Activated CD4-positive, alpha-beta T cell treated with anti-CD3 and anti-CD28 coated beads, Interleukin-2, Interleukin-6, amounts not matched to agents 100 ng/mL and 50 ng/mL, durations not matched to agents 16 hours and 8 hours (primary cell): Measurements from ENCODE around the gene UQCRH.

Experiments used
- DNase-seq: peaks from one replicate; pipeline ENCODE4 v3.0.0-alpha.2; 2020

UQCRH gene

GRCh38 chr1:46303038-46303871, at the start of gene UQCRH, which contains the start of gene LRRC41:
Gene UQCRH, plus strand, starts transcription at chr1:46303698. Its CDS starts 69 bp downstream, at chr1:46303767.
Gene LRRC41, minus strand, starts transcription at chr1:46303616. Its CDS starts 294 bp downstream, at chr1:46303322.
- DNase-seq = peak; percentile 95

GRCh38 chr1:46254668-46255067, 48.8 kb upstream of the UQCRH start:
- no peak for DNase-seq

DNA sequence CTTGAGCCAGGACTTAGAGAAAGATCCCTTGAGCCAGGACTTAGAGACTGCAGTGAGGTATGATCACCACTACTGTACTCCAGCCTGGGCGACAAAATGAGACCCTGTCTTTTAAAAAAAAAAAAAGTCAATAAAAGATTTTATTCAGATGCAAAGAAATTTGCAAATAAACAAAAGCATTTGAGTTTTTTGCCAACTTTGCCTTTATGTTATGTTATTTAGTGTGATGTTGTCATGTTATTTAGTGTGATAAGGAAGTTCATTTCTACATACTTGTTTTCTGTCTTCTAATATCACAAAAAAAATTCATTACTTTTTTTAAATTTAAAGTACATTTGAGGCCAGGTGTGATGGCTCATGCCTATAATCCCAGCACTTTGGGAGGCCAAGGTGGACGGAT, 47.0 kb upstream of the UQCRH start:
- no peak for DNase-seq

- no peak for DNase-seq
Measured at GRCh38 chr1:46262508-46262907, 41.0 kb upstream of the UQCRH start.

DNA sequence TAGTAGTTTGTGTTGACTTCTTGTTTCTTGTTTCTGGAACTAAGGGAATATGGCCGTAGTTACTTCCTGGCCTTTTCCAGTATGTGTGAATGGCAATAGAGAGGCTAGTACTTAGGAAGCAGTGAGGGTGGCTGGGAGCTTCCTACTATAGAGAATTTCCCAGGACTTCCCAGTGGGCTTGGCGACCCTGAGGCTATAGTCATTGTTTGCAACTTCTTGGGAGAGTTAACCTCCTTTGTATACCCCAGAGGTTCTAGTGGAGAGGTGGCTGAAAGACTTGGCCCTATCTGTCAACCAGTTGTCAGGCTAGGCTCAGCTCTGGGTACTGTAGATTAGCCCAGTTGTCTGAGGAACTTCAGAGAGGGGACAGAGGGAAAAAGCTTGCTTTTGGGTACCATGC, 40.4 kb upstream of the UQCRH start:
- no peak for DNase-seq

DNA sequence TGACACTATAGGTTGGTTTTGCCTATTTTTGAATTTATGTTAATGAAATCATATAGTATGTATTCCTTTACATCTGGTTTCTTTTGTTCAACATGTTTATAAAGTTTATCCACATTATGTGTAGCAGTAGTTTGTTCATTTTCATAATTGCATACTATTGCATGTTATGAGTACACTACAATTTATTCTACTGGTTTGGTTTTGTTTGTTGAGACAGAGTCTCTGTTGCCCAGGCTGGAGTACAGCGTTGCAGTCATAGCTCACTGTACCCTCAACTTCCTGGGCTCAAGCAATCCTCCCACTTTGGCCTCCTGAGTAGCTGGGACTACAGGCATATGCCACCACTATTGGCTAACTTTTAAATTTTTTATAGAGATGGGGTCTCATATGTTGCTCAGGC, 34.9 kb upstream of the UQCRH start:
- no peak for DNase-seq

- no peak for DNase-seq
Measured at GRCh38 chr1:46274225-46275029, 29.1 kb upstream of the UQCRH start.

GRCh38 chr1:46275030-46275337, 28.5 kb upstream of the UQCRH start:
- DNase-seq = no peak

- DNase-seq = no peak
Measured at GRCh38 chr1:46277658-46278373, 25.7 kb upstream of the UQCRH start.

DNA sequence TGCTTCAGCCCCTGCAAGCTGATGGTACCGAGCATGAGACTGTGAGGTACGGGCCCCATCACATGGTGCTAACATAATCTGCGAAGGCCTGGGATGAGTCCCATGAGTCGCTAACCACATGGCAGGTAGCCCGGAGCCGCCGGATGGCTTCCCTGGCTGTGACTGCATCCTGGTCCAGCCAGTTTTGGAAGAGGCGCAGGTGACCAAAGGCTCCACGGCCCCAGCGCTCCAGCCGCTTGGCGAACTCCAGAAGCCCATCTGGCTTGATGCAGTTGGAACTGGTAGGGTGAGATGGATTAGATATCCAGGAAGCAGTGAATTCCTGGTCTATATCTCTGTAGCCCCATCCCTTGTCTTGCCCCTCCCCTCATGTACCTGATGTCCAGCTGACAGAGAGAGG, 24.7 kb upstream of the UQCRH start:
- no peak for DNase-seq

- DNase-seq = no peak
Measured at GRCh38 chr1:46280092-46280491, 23.4 kb upstream of the UQCRH start.

DNA sequence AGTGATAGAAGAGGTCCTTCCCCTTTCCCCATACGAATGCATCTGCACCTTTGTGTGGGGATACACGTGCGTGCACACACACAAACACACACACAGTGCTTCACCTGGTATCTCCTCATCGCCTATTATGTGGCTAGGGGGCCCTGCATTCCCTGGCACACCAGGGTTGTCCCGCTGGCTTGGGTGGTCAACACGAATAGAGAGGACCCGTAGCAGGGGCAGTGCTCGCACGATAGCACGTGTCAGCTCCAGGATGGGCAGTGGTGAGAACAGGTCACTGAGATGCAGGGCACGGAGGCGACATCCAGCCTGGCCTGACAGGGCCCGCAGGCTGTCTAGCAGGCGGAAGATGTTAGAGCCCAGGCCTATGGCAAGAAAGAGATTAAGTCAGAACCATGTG, 22.5 kb upstream of the UQCRH start:
- DNase-seq = no peak

- DNase-seq = no peak
Measured at GRCh38 chr1:46284058-46284457, 19.4 kb upstream of the UQCRH start.

DNA sequence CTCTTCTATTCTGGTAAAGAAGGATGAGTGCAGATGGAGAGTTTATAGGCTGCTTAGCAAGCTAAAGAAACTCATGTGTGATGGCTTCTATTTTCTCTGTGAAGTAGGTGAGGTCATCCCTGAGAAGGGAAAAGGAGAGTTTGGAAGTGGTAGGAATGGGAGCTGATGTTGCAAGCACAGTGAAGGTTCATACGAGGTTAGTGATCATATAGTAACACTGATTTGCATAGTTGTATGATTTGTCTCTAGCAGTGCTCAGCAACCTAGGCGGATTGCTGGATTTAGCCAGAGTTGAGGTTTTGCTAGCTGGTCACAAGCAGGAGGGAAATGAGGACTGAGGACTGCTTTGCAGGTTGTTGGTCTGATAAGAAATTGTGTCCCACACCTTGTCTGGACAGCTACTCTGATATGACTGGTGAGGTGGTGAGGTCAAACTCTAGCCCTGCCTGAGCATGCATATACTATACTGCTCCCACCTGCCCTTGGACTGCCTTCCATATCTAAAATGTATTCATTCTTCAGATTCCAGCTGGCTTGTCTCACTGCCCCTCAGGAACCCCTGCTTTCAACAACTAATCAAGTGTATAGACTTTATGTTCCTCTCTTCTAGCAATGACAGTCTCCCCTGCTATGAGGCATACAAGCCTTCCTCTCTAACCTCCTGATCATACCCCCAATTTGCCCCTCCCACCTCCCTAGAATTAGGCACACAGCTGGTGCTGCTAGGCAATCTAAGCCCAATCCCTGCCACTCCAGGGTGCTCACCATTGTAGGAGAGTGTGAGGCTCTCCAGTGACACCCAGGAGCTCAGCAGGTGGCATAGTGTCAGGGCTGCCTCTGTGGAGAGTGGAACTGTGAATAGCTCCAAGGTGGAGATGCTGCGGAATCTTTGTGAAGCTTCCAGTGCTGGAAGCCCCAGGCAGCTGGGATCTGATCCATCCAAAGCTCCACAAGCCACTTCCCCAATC, 18.6 kb upstream of the UQCRH start:
- no peak for DNase-seq

DNA sequence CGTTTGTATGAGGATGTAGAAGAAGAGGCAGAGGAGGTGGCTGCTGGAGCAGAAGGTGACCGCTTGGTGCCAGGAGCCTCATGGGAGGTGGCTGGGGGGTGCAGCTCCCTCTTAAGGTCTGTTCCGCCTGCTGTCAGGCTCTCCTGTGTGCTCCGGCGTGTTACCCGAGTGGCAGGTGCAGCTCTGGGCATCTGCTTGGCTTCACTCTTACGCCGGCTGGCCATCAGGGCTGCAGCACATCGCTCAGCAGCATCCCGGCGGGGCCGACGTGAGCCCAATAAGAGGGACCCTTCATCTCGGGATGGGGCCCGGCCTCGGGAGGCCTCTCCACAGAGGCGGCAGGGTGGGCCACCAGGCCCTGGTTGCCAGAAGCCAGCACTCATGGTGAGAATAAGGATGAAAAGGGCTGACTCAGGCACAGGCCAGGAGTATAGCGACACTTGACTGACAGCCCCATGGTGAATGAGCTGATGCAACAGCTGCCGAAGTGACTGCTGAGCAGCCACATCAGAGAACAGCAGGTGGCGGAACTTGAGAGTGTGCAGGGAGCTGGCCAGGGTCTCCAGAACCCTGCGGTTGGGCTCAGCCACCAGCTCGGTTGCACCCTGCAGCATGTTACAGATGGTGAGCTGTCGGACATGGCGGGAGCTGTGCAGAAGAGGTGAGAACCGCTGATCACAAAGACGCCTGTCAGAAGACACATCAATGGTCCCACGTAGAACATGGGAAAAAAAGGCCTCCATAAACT, 17.6 kb upstream of the UQCRH start:
- peak; percentile 56 for DNase-seq

GRCh38 chr1:46288485-46289133, 14.9 kb upstream of the UQCRH start:
- no peak for DNase-seq

DNA sequence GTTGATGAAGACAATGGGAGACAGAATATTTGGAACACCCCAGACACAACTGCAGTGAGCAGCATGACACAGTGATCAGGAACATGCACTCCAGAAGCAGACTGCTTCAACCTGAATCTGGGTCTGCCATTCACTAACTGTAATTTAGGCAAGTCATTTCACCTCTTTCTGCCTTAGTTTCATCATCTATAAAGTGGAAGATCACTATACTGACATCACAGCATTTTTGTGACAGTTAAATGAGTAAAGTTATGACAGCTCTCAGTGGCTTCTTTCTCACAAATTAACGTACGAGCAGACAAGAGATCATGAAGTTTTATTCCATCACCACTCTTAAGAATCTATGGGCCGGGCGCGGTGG, 14.4 kb upstream of the UQCRH start:
- no peak for DNase-seq

- DNase-seq = no peak
Measured at GRCh38 chr1:46289976-46290375, 13.5 kb upstream of the UQCRH start.

- DNase-seq = no peak
Measured at GRCh38 chr1:46295306-46295705, 8.2 kb upstream of the UQCRH start.

- no peak for DNase-seq
Measured at GRCh38 chr1:46298387-46298786, 5.1 kb upstream of the UQCRH start.
